Progenitor cell of endocrine pancreas (in vitro differentiated cells): Measurements from ENCODE around the gene CENPV. TPM values are rescaled to one million over a fixed set of nuclear protein-coding genes. Genes with fewer than 3 reads are reported as not detected.
A peak's percentile ranks its signal among the peaks of the same experiment; 100 is the strongest.

Experiments used
- DNase-seq: peaks from one replicate; pipeline ENCODE4 v3.0.0; 2021; ENCODE audit warnings: low spot score; ENCODE audit not compliant: unreplicated experiment
- H3K27ac Mint-ChIP-seq: 2 replicates; pipeline ENCODE4 v1.8.0; 2021; ENCODE audit warnings: mild to moderate bottlenecking, moderate library complexity, mixed read lengths
- H3K27me3 Mint-ChIP-seq: 2 replicates; pipeline ENCODE4 v1.8.0; 2021; ENCODE audit warnings: mixed read lengths
- H3K36me3 Mint-ChIP-seq: 2 replicates; pipeline ENCODE4 v1.8.0; 2022; ENCODE audit warnings: mixed read lengths; ENCODE audit not compliant: insufficient read depth
- H3K4me1 Mint-ChIP-seq: 2 replicates; pipeline ENCODE4 v1.8.0; 2021; ENCODE audit warnings: low read depth, mixed read lengths
- H3K4me3 Mint-ChIP-seq: 2 replicates; pipeline ENCODE4 v1.8.0; 2021; ENCODE audit warnings: low read depth, mild to moderate bottlenecking, moderate library complexity, mixed read lengths
- H3K9me3 Mint-ChIP-seq: 2 replicates; pipeline ENCODE4 v1.8.0; 2021; ENCODE audit warnings: low read depth, mixed read lengths
- CTCF ChIP-seq: fragments of 200-600 bp; sonication (generic); IDR thresholded peaks from one replicate; pipeline ENCODE4 v1.5.0; 2021; ENCODE audit warnings: antibody characterized with exemption, mild to moderate bottlenecking; ENCODE audit not compliant: unreplicated experiment
- total RNA-seq: library from RNA; stranded (reverse); gene quantifications from 2 replicates; pipeline ENCODE4 v1.2.1, GENCODE V29; 2021

CENPV gene
- total RNA-seq, 1 donor from 2014 or later = 201 TPM

DNA sequence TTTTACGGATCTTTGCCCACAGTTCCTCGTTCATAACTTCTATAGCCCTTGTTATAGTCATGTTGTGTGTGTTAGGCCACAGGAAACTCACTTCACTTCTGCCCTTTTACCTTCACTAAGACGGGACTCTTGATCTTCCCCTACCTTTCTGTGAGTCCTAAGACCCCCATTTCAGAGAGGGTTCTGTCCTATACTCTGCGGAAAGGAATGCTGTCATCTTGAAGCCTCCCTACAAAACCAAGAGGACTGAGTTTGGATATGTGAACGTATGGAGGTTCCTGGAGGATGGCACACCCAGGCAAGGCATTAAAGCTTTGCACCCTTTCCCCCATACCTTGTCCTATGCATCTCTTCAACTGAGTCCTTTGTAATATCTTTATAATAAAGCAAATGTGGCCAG lies 31.3 kb upstream of the CENPV start:
- no peaks in the 10 kb centered on the region for H3K9me3 Mint-ChIP-seq
- no peak for DNase-seq
- H3K4me3 Mint-ChIP-seq = peak overlapping the region; percentile 11
- H3K27ac Mint-ChIP-seq = peak overlapping the region; percentile 50
- H3K27me3 Mint-ChIP-seq = no peaks in the 10 kb centered on the region
- TF ChIP-seq CTCF = no peak
- H3K36me3 Mint-ChIP-seq = peaks cover 33% of the 10 kb centered on the region
- peaks cover 29% of the 10 kb centered on the region for H3K4me1 Mint-ChIP-seq

GRCh38 chr17:16383772-16384287 lies 30.6 kb upstream of the CENPV start:
- no peak for DNase-seq
- H3K9me3 Mint-ChIP-seq = no peaks in the 10 kb centered on the region
- peaks cover 29% of the 10 kb centered on the region for H3K4me1 Mint-ChIP-seq
- peak overlapping the region; percentile 89 for H3K4me3 Mint-ChIP-seq
- no peaks in the 10 kb centered on the region for H3K27me3 Mint-ChIP-seq
- H3K27ac Mint-ChIP-seq = peak overlapping the region; percentile 50
- H3K36me3 Mint-ChIP-seq = peaks cover 33% of the 10 kb centered on the region
- no peak for TF ChIP-seq CTCF

- H3K27ac Mint-ChIP-seq = peak overlapping the region; percentile 50
- H3K4me3 Mint-ChIP-seq = peak overlapping the region; percentile 89
- no peak for DNase-seq
- TF ChIP-seq CTCF = no peak
- H3K4me1 Mint-ChIP-seq = peaks cover 29% of the 10 kb centered on the region
- H3K36me3 Mint-ChIP-seq = peaks cover 33% of the 10 kb centered on the region
- H3K9me3 Mint-ChIP-seq = no peaks in the 10 kb centered on the region
- H3K27me3 Mint-ChIP-seq = no peaks in the 10 kb centered on the region
Measured at GRCh38 chr17:16383216-16383615, 29.9 kb upstream of the CENPV start.

DNA sequence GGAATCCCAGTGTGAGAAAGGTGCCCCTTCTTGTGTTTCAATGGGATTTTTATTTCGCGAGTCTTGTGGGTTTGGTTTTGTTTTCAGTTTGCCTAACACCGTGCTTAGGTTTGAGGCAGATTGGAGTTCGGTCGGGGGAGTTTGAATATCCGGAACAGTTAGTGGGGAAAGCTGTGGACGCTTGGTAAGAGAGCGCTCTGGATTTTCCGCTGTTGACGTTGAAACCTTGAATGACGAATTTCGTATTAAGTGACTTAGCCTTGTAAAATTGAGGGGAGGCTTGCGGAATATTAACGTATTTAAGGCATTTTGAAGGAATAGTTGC lies 28.2 kb upstream of the CENPV start:
- H3K9me3 Mint-ChIP-seq = no peaks in the 10 kb centered on the region
- H3K4me3 Mint-ChIP-seq = peak overlapping the region; percentile 89
- no peaks in the 10 kb centered on the region for H3K27me3 Mint-ChIP-seq
- H3K36me3 Mint-ChIP-seq = peaks cover 33% of the 10 kb centered on the region
- H3K27ac Mint-ChIP-seq = peak overlapping the region; percentile 100
- TF ChIP-seq CTCF = peak; percentile 4
- no peak for DNase-seq
- peaks cover 24% of the 10 kb centered on the region for H3K4me1 Mint-ChIP-seq

- Mint-ChIP-seq H3K27me3 (no peaks in the 10 kb centered on the region), H3K9me3 (no peaks in the 10 kb centered on the region), H3K4me3 (peak within 1 kb of the TSS; percentile 89), H3K4me1 (peaks cover 24% of the 10 kb centered on the region), H3K27ac (peak within 1 kb of the TSS; percentile 100), H3K36me3 (peaks cover 33% of the 10 kb centered on the region)
- TF ChIP-seq CTCF = peak; percentile 18
- peak; percentile 87 for DNase-seq
Measured at GRCh38 chr17:16380640-16381495, 27.6 kb upstream of the CENPV start, which contains the start of gene UBB. Gene UBB, plus strand, starts transcription at chr17:16381091. Its CDS starts 817 bp downstream, at chr17:16381908.
